ENCODE data around the gene MYBPC2. TPM values are rescaled to one million over a fixed set of nuclear protein-coding genes. Genes with fewer than 3 reads are reported as not detected.

Gene MYBPC2
- total and polyA plus RNA-seq, 2 experiments from 2014 or later, result not detected

GRCh38 chr19:50406829-50407228 lies 25.9 kb upstream of the MYBPC2 start:
- H3K4me1 ChIP-seq (ENCODE audit: insufficient read depth), result no peaks in the 10 kb centered on the region
- H3K9ac ChIP-seq, result no peak overlapping the region
- H3K27me3 ChIP-seq (replicated peaks; ENCODE audit: insufficient read depth), result no peaks in the 10 kb centered on the region
- H3F3A ChIP-seq (ENCODE audit: insufficient read depth), result no peaks in the 10 kb centered on the region
- no peaks in the 10 kb centered on the region for H4K20me1 ChIP-seq (ENCODE audit: insufficient read depth)
- no peak for DNase-seq
- TF ChIP-seq EZH2 (IDR thresholded peaks at IDR 0.05; ENCODE audit: insufficient read depth, poor library complexity, severe bottlenecking), result no peak
- no peak for TF ChIP-seq EZH2phosphoT487 (IDR thresholded peaks at IDR 0.05; ENCODE audit: insufficient read depth, low read depth)
- H3K4me3 ChIP-seq, result no peak overlapping the region
- H3K4me2 ChIP-seq (ENCODE audit: unreplicated experiment), result no peak overlapping the region
- 88 to 90% methylated on average over 8 to 19 of the region's 19 CpGs for WGBS, 2 experiments (ENCODE audit: low coverage in 1 of 2, low lambda C conversion rate in 2 of 2, missing lambda C conversion rate in 2 of 2)
- no peaks in the 10 kb centered on the region for H3K9me3 ChIP-seq (ENCODE audit: low read depth)
- H2AFZ ChIP-seq, result no peak overlapping the region
- H3K36me3 ChIP-seq (ENCODE audit: low read depth), result no peaks in the 10 kb centered on the region
- H3K27ac ChIP-seq, result no peak overlapping the region
- in situ Hi-C loops (cut with MboI), result no loop called here
- H3K9me2 ChIP-seq (ENCODE audit: insufficient read depth), result no peaks in the 10 kb centered on the region
- H3K79me2 ChIP-seq (ENCODE audit: insufficient read depth), result no peaks in the 10 kb centered on the region

GRCh38 chr19:50409347-50409746 lies 23.3 kb upstream of the MYBPC2 start:
- WGBS, 2 experiments (ENCODE audit: low coverage in 1 of 2, low lambda C conversion rate in 2 of 2, missing lambda C conversion rate in 2 of 2), result 99% methylated on average over 17 of the region's 17 CpGs
- Histone ChIP-seq H3K36me3 (ENCODE audit: low read depth) (no peaks in the 10 kb centered on the region), H3K9me3 (ENCODE audit: low read depth) (no peaks in the 10 kb centered on the region), H3K4me2 (ENCODE audit: unreplicated experiment) (no peak overlapping the region), H3K27me3 (replicated peaks; ENCODE audit: insufficient read depth) (no peaks in the 10 kb centered on the region), H4K20me1 (ENCODE audit: insufficient read depth) (no peaks in the 10 kb centered on the region), H3K27ac (no peak overlapping the region), H2AFZ (no peak overlapping the region), H3K4me3 (no peak overlapping the region), H3K9me2 (ENCODE audit: insufficient read depth) (no peaks in the 10 kb centered on the region), H3F3A (ENCODE audit: insufficient read depth) (no peaks in the 10 kb centered on the region), H3K9ac (no peak overlapping the region), H3K79me2 (ENCODE audit: insufficient read depth) (no peaks in the 10 kb centered on the region), H3K4me1 (ENCODE audit: insufficient read depth) (no peaks in the 10 kb centered on the region)
- in situ Hi-C loops (cut with MboI), result no loop called here
- TF ChIP-seq EZH2phosphoT487 (IDR thresholded peaks at IDR 0.05; ENCODE audit: insufficient read depth, low read depth), result no peak
- no peak for TF ChIP-seq EZH2 (IDR thresholded peaks at IDR 0.05; ENCODE audit: insufficient read depth, poor library complexity, severe bottlenecking)
- no peak for DNase-seq

GRCh38 chr19:50410109-50410508 lies 22.6 kb upstream of the MYBPC2 start:
- 93 to 94% methylated on average over 10 of the region's 10 CpGs for WGBS, 2 experiments (ENCODE audit: low coverage in 1 of 2, low lambda C conversion rate in 2 of 2, missing lambda C conversion rate in 2 of 2)

GRCh38 chr19:50412419-50412818 lies 20.3 kb upstream of the MYBPC2 start:
- Histone ChIP-seq H3K9ac (no peak overlapping the region), H3K27ac (no peak overlapping the region), H3K36me3 (ENCODE audit: low read depth) (no peaks in the 10 kb centered on the region), H3K4me3 (no peak overlapping the region), H3K27me3 (replicated peaks; ENCODE audit: insufficient read depth) (no peaks in the 10 kb centered on the region), H2AFZ (no peak overlapping the region), H3K79me2 (ENCODE audit: insufficient read depth) (no peaks in the 10 kb centered on the region), H4K20me1 (ENCODE audit: insufficient read depth) (no peaks in the 10 kb centered on the region), H3K4me2 (ENCODE audit: unreplicated experiment) (no peak overlapping the region), H3K4me1 (ENCODE audit: insufficient read depth) (no peaks in the 10 kb centered on the region), H3K9me2 (ENCODE audit: insufficient read depth) (no peaks in the 10 kb centered on the region), H3F3A (ENCODE audit: insufficient read depth) (no peaks in the 10 kb centered on the region), H3K9me3 (ENCODE audit: low read depth) (no peaks in the 10 kb centered on the region)
- TF ChIP-seq EZH2phosphoT487 (IDR thresholded peaks at IDR 0.05; ENCODE audit: insufficient read depth, low read depth) (no peak), EZH2 (IDR thresholded peaks at IDR 0.05; ENCODE audit: insufficient read depth, poor library complexity, severe bottlenecking) (no peak)
- in situ Hi-C loops (cut with MboI), result no loop called here
- no peak for DNase-seq
- WGBS, 2 experiments (ENCODE audit: low coverage in 1 of 2, low lambda C conversion rate in 2 of 2, missing lambda C conversion rate in 2 of 2), result 94 to 100% methylated on average over 2 of the region's 2 CpGs

More at GRCh38 chr19:50410109-50410508, 22.6 kb upstream of the MYBPC2 start:
- Histone ChIP-seq H3K9me3 (ENCODE audit: low read depth) (no peaks in the 10 kb centered on the region), H3K9ac (no peak overlapping the region), H3K79me2 (ENCODE audit: insufficient read depth) (no peaks in the 10 kb centered on the region), H4K20me1 (ENCODE audit: insufficient read depth) (no peaks in the 10 kb centered on the region), H3K4me1 (ENCODE audit: insufficient read depth) (no peaks in the 10 kb centered on the region), H3F3A (ENCODE audit: insufficient read depth) (no peaks in the 10 kb centered on the region), H3K4me2 (ENCODE audit: unreplicated experiment) (no peak overlapping the region), H3K27ac (no peak overlapping the region), H3K27me3 (replicated peaks; ENCODE audit: insufficient read depth) (no peaks in the 10 kb centered on the region), H3K4me3 (no peak overlapping the region), H3K9me2 (ENCODE audit: insufficient read depth) (no peaks in the 10 kb centered on the region), H3K36me3 (ENCODE audit: low read depth) (no peaks in the 10 kb centered on the region), H2AFZ (no peak overlapping the region)
- no peak for DNase-seq
- TF ChIP-seq EZH2phosphoT487 (IDR thresholded peaks at IDR 0.05; ENCODE audit: insufficient read depth, low read depth) (no peak), EZH2 (IDR thresholded peaks at IDR 0.05; ENCODE audit: insufficient read depth, poor library complexity, severe bottlenecking) (no peak)
- in situ Hi-C loops (cut with MboI), result no loop called here

- H3K27ac ChIP-seq, result no peak overlapping the region
- no peaks in the 10 kb centered on the region for H4K20me1 ChIP-seq (ENCODE audit: insufficient read depth)
- in situ Hi-C loops (cut with MboI), result no loop called here
- 97% methylated on average over 13 of the region's 13 CpGs for whole genome bisulfite sequencing, 2 experiments (ENCODE audit: low coverage in 1 of 2, low lambda C conversion rate in 2 of 2, missing lambda C conversion rate in 2 of 2)
- TF ChIP-seq EZH2phosphoT487 (IDR thresholded peaks at IDR 0.05; ENCODE audit: insufficient read depth, low read depth) (no peak), EZH2 (IDR thresholded peaks at IDR 0.05; ENCODE audit: insufficient read depth, poor library complexity, severe bottlenecking) (no peak)
- H3K9ac ChIP-seq, result no peak overlapping the region
- H3K4me2 ChIP-seq (ENCODE audit: unreplicated experiment), result no peak overlapping the region
- no peaks in the 10 kb centered on the region for H3K27me3 ChIP-seq (replicated peaks; ENCODE audit: insufficient read depth)
- no peaks in the 10 kb centered on the region for H3K4me1 ChIP-seq (ENCODE audit: insufficient read depth)
- DNase-seq, result no peak
- H3K4me3 ChIP-seq, result no peak overlapping the region
- no peaks in the 10 kb centered on the region for H3K36me3 ChIP-seq (ENCODE audit: low read depth)
- H3K79me2 ChIP-seq (ENCODE audit: insufficient read depth), result no peaks in the 10 kb centered on the region
- no peak overlapping the region for H2AFZ ChIP-seq
- no peaks in the 10 kb centered on the region for H3K9me2 ChIP-seq (ENCODE audit: insufficient read depth)
- H3K9me3 ChIP-seq (ENCODE audit: low read depth), result no peaks in the 10 kb centered on the region
- no peaks in the 10 kb centered on the region for H3F3A ChIP-seq (ENCODE audit: insufficient read depth)
Measured at GRCh38 chr19:50413096-50413495, 19.6 kb upstream of the MYBPC2 start.

All from GM23248 (cell line).